ENCODE results near the gene TAF4B.

GRCh38 chr18:26268454-26268853 is 42.2 kb downstream of the TAF4B start:
- TF ChIP-seq CTCF (conservative IDR thresholded peaks at IDR 0.05; ENCODE audit: low read depth, low read length), result no peak
- TF ChIP-seq EZH2 (IDR thresholded peaks at IDR 0.05; ENCODE audit: low read length, unreplicated experiment), result no peak

Data from PC-3 (cell line).